Measurements from ENCODE around the gene ATP10D.

DNA sequence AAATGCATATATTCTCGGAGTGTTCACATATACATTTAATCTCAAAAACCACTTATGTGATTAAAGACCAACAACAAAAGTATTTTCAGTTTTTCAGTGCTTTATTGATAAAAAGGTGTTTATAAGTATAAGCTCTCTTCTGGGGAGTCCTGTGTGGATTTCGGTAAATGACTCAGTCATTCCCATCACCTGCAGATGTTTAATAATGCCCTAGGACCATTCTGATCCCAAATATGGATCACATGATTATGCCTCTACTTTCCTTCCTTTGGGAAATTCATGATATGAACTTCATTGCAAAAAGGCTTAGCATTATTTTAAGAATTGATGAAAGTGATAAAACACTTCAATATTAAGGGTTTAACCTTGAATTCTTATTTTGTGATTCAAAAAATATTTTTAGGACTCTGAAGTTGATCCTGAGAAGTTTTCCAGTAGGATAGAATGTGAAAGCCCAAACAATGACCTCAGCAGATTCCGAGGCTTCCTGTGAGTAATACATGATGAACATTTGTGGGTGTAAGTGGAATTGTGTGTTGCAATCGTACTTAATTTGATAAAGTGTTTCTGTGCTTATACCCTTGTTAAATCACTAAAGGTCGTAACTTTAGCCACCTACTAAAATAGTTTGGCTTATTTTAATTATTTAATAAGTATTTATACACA is 40.2 kb downstream of the ATP10D start:
- TF ChIP-seq CTCF (IDR thresholded peaks at IDR 0.05; ENCODE audit: low read length), result no peak
- no peak for TF ChIP-seq EZH2 (IDR thresholded peaks at IDR 0.05; ENCODE audit: borderline replicate concordance, low read length)

Data from OCI-LY1 (cell line).